Effector CD4-positive, alpha-beta T cell (primary cell): ENCODE measurements around the gene SEPTIN5.

Experiments used
- DNase-seq: peaks from one replicate; pipeline ENCODE4 v3.0.0-alpha.2; 2020

SEPTIN5 gene

DNA sequence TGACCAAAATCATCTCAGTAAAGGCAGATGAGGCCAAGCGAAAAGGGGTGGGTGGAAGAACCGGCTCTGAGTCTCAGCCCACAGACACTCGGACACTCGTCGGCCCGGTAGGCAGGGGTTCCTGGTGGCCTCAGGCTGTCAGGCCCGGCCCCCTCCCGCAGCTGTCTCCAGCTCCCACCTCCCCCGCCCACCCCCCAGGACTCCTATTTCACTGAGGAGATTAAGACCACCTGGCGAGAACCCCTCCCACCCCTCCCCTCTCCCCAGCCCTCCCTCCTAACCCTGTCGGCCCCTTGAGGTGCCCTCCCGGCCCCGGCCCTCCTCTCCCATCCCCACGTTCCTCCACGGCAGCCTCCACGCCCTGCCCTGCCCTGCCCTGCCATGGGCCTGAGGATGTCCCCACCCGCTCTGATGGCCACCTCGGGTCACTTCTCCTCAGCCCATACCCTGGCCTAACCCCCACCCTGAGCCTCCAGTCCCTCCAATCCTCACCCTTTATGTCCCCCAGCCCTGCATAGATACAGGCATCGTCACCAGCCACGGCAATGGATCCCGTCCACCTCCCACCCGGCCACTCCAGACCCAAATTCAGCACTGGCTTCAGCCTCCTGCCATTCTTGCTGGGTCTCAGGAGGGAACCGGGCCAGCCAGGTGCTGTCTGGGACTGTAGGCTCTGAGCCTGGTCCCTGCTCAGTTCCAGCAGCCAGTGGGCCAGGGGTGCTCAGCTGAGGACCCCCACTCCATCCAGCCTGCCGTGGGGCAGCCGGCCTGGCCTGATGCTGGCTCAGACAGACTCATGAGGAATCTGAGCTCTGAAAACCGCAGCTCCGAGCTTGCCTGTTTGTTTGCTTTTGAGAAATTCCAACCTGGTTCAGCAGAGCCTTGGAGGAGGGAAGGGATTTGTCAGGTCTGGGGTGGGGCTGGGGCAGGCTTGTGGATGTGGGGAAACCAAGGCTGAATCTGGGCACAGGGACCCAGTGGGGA lies 36.5 kb downstream of the SEPTIN5 start:
- DNase-seq, result no peak

DNA sequence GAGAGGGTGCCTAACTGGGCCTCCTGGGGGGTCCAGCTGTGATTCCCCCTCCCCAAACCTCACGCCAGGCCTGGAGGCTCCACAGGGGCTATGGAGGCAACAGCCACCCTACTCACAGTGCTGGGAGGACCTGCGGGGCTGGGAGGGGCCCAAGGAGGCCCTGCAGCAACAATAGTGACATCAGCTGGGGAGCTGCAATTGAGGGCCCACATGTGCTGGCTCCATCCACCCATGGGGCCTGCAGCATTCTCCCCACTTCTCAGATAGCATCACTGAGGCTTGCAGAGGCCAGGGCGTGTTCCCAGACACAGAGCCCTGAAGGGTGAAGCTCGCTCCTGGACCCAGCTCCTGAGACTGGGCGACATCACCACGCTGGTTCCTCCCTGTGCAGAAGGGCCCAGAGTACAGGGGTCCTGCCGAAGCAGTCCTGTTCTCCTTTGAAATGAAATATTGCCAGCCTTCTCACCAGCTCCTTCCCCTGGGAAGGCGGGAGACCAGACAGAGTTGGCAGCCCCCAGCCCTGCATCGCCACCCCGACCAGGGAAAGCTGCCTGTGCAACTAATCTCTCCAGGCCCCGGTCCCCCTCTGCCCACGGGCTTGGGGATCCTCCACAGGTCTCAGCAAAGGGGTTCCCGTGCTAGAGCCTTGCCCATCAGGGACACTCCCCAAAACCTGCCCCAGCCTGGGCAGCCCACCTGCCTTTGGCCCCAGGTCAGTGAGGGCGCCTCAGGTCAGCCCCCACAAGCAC lies 37.4 kb downstream of the SEPTIN5 start:
- no peak for DNase-seq

DNA sequence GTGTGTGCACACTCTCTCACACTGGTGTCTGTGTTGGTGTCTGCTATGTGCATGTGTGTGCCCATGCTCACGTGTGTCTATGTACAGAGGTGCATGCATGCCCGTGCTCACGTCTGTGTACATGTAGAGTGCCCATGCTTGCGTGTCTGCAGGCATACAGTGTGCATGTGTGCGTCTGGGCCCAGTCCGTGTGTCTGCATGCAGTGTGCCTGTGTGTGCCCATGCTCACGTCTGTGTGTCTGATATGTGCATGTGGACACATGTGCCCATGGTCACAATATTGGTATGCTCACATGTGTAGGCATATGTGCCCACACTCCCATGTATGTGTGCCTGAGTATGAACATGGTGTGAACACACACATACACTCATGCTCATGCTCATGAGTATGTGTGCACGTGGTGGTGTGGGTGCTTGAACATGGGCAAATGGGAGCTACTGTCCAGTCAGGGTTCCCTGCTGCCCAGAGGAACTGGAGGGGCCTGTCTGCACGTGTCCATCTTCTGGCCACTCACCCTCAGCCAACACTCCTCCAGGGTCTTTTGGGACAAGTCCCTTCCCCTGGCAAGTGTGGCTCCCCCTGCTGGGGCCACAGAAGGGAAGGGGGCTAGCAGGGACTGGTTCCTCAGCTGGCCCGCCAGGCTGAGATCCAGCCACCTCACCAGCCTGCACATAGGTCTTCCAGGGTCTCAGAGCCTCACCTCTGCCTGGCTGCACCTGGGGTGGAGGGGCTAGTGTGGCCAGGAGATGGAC lies 39.0 kb downstream of the SEPTIN5 start:
- no peak for DNase-seq

DNA sequence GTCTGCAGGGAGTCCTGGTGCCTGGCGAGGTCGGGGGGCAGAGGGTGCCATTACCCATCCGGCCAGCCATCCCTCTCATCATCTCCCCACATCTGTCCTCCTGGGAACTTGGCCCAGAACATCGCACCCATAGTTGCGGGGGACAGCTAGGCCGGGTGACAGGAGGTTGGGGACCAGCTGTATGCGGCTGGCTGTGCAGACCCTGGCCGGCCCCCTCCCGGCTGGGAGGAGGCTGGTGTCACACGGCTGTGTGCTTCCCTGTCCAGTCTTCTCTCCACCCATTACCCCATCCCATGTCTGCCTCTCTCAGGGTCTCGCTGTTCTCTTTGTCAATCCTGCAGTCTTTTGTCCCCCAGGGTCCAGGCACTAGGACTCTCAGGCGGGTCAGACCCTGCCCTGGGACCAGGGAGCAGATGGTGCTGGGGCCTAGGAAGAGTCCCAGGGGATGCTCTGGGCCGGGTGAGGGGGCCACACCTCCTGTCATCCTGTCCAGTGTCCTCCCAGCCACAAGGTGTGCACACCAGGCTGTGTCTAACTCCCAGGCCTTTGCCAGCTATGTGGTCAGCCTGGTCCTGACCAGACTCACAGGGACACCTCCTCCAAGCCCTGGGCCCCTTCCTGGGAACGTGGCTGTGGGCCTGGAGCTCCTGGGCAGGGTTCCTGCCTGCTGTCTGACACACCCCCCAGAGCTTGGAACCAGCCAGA lies 39.8 kb downstream of the SEPTIN5 start:
- no peak for DNase-seq

DNA sequence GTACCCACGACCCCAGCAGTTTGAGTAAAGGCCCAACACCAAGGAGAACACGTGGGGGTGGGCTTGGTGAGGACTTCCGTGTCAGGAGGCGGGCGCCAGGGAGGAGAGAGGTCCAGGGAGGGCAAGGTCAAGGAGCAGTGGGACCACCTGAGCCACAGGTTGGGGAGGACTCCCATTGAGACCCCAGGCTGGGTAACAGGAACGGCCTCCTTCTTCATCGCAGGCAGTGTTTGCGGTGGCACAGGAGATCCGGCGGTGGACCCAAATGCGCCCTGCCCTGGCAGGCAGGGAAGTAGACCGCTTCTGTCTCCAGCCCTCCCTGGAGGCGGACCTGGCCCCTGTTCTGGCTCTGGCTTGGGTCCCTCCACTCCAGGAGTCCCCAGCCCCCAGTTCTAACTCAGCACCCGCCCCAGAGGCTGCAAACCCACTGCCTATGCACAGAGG lies 40.4 kb downstream of the SEPTIN5 start:
- DNase-seq, result no peak

DNA sequence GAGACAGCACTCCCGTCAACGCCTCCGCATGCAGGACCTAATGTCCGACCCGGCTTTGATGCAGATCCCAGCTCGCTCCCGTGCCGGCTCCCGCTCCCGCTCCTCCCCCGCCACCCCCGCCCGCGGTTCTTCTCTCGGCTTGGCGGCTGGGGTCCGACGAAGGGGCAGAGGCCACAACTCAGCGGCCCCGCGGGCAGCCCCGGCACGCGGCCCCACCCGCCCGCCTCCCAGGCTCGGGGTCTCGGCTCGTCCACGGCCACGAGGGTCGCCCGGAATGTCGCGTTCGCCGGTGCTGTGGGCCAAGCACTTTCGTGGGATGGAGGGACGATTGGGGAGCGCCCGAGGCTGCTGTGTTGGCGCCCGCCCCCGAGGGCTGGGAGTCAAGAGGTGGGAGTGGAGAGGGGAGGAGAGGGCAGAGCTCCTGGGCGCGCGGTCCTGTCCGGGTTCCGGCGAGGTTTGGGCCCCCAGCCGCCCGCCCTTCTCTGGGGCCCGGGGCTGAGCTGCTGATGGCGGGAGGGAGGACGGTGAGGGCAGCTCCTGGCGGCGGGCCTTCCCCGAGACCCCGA lies 40.9 kb downstream of the SEPTIN5 start:
- DNase-seq, result no peak

DNA sequence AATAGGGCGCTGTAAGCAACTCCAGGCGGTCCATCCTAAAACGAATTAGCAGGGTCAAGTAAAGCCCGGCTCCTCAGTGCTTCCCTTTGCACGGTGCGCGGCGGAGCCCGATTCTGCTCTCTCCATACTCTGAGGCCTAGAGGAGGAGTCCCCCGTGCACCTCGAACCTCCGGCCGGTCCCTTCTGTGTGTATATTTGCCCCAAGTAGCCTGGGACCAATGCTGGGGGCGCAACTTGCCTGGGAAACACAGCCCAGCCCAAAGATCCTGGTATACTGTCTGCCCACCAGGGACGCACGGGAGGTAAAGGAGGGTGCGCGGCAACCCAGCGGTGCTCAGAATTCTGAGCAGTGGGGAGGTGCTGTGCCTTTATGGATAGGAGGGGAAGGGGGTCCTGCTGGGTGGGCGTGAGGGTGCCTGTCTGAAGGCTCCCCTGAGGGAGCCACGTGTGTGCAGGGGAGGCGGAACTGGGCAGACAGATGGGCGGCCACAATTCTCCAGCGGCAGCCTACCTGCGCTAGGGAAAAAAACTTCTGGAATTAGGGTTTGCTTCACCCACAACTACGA lies 41.5 kb downstream of the SEPTIN5 start:
- DNase-seq, result no peak

DNA sequence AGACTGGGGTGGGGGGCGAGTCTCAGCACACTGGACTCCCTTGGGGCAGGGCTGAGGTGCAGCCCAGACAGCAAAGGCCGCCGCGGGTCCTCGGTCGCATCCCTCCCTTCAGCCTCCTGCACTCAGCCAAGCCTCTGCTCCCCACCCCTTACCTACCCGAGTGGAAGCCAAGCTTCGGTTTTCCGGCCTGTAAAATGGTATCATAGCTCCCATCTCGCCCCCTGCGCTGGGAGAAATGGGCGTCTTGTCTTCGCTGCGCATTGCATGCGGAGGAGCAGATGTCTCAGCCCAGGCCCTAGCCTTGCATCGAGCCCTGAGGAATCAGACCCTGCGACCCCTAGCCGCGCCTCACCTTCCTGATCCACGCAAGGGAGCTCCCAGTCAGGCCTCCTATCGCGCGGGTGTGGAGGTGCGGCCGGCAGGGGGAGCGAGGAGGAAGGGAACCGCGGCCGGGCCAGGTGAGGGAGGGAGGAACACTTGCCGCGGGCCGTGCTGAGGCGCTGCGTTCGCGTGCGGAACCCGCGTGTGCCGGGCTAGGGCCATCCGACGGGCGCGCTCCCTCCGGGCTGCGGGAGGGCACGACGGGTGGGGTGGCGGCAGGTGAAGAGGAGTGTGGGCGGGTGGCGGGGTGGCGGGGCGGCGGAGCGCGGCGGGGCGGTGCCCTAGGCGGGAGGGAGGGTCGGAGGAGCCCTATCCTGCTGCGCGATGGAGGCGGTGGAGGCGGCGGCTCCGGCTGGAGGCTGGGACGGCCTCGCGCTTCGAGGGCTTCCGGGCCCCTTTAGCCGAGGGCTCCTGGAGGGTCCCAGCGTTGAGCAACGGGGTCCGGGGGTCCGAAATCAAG lies 42.2 kb downstream of the SEPTIN5 start:
- DNase-seq, result peak; percentile 59

DNA sequence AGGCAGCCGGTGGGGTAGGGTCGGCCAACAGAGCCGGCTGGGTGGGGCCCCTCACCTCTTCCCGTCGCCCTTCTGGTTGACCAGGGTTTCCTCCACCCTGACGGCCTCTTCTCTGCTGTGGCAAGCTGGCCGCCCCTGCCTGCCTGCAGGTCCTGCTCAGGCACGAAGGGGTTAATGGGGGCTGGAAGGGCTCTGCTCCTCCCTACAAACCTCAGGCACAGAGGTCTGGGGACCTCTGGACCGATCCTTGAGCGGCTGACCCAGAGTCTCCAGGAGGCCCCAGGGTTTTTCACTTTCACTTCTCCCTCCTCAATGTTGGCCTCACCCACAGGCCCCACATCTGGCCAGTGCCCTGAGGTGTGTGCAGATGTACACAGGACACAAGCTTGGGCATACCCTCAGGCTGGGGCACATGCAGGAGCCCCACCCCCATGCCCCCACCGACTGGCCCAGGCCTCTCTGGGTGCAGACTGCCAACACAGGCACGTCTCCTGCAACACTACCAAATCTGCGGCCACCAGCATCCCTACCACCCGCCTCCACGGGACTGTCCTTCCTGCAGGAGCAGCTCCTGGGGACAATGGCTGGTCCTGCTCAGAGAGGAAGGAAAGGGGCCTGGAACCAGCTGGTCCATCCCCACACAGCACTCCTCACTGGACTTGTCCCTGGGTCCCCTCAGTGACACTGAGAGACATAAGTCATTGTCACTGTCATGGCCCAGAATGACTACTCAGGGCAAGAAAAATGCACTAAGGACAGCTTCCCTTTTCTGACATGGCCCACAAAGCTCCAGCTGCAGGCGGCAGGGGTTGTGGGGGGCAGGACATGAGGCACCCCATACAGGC lies 43.1 kb downstream of the SEPTIN5 start:
- no peak for DNase-seq

DNA sequence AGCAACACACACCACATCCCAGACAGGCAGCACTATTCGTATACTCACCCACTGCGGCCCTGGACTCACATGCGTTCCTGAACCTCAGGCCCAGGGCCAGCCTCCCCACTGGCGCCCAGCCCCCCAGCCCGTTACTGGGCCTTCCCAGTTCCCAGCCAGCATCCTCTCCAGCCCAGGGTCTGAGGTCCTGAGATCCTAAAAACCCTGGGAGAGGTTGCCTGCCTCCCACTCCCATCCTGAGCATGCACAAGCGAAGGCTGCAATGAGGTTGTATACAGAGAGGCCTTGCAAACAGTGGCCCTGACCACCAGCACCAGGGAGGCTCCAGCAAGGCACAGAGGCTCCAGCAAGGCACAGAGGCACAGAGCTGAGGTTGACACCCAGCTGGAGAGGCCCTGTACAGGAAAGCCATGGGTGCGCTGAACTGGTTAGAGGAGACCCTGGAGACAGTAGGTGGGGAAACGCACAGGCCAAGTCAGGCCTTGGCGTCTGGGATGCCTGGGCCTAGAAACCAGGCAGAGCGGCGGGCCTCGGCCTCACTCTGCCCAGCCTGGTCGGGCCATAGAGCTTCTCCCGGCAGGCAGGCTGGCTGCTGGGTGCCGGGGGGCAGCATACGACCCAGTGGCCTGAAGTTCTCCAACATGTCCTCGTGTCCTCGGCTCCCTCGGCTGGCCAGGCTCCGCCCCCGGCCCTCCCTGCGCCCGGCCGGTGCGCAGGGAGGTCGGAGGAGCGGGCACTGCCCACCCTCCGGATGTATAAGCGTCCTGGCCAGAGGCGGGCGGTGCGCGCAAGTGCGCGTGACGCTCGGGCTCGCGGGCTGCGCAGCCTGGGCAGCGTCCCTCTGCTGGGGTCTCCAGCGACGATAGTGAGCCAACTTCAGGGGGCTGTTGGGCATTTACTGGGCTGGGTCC lies 43.9 kb downstream of the SEPTIN5 start:
- DNase-seq, result no peak

DNA sequence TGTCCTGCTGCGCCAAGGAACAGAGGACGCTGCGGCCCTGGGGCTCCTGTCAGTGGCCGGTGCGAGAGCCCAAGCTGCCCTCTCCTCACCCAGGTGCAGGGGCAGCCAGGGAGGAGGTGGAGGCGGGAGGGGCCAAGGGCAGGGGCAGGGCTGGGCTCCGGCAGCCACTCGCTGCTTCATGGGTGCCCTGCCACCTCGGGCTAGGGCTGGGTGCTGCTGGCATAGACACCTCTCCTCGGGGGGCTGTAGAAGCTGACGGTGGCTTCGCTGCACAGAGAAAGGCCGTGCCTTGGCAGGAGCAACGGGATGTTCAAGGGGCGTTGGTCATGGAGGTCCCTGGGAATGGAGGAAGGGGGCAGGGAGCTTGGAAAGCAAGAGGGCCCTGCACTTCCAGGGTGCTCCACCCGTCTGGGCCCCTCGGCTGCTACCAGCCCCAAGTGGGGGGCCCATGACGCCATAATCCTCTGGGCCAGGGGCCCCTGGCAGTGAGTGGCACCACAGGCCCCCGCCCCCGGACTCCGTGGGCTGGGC lies 44.7 kb downstream of the SEPTIN5 start:
- DNase-seq, result no peak

DNA sequence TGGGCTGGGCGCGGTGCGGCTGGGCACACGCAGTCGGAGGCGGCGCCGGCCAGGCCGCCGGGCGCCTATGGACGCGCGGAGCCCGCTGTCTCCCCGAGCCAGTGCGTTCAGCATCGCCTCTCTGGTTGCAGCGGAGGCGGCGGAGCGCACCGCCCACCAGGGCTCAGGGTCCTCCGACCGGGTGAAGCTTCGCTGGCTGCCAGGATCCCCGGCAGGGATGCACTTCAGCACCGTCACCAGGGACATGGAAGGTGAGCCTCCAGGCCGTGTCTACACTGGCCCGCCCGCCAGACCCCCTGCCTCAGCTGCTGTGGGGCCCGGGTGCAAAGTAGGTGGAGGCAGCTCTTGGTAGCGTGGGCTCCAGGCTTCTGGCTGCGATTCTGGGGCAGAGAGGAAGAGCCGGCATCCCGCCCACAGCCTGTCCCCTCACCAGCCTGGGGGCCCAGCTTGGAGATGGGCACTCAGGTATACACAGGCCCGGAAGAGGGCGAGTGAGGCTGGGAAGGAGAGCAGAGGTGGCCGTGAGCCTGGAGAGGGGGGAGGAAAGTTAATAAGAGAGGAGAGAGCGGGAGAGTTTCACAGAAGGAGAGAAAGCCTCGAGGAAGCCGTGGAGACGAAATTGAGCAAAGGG lies 45.2 kb downstream of the SEPTIN5 start:
- DNase-seq, result no peak

DNA sequence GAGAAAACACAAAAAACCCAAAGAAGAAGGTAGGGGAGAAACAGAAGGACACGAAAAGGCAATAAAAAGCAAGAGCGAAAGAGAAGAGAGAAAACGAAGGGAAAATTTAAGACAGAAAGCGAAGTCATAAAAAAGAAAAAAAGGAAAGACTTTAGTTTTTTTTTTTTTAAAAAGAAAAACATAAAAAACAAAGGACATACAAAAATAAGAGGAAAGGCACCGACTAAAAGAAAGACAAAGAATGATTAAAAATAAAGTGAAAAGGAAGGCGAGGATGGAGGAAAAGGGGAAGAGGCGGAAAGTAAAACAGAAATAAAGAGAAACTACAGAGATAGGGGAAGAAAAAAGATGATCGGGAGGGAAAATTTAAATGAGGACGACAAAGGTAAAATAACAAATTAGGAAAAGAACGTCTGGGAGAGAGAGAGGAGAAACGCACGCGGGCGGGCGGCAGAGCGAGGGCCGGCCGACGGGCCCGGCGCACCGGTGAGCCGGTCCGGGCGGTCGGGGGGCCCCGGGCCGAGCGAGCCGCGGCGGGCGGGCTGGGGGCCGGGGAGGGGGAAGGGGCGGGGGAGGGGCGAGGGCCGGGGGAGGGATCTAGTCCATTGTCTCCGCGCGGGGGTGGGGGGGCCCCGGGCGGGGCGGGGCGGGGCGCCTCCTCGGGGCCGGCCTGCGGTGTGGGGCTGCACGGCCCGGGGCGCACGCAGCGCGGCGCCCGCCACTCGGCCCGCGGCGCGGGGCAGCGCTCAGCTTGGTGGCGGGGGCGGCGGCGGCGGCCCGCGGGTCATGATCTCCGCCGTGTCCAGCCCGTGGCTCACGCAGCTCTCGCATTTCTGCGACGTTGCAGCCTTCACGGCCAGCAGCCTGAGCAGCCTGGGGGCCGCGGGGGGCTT lies 46.0 kb downstream of the SEPTIN5 start, which contains the start of gene TBX1:
Gene TBX1 (plus strand): TSS at position 721 of the 893 bp plus-strand sequence. CDS start 66 bp downstream, at position 787.
- DNase-seq, result no peak

DNA sequence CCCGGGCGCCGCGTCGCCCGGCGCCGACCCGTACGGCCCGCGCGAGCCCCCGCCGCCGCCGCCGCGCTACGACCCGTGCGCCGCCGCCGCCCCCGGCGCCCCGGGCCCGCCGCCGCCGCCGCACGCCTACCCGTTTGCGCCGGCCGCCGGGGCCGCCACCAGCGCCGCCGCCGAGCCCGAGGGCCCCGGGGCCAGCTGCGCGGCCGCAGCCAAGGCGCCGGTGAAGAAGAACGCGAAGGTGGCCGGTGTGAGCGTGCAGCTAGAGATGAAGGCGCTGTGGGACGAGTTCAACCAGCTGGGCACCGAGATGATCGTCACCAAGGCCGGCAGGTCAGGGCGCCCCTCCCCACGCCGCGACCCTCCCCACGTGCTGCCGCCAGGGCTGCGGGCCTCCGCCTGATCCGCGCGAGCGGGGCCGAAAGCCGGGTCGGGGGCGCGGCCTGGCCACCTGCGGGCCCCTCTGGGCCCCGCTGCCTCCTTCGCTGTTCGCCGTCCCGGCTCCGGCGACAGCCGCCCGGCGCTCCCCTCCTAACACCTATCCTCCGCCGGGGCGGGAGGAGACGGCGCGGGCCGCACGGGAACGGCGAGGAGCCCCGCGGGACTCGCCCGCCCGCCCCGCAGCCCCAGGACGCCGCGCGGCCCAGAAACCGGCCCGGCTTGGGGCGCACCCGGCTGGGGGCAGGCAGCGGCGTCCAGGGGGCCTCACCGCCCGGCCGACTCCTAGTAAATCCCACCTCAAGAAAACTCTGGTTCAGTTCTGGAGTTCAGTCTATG lies 46.8 kb downstream of the SEPTIN5 start:
- no peak for DNase-seq

DNA sequence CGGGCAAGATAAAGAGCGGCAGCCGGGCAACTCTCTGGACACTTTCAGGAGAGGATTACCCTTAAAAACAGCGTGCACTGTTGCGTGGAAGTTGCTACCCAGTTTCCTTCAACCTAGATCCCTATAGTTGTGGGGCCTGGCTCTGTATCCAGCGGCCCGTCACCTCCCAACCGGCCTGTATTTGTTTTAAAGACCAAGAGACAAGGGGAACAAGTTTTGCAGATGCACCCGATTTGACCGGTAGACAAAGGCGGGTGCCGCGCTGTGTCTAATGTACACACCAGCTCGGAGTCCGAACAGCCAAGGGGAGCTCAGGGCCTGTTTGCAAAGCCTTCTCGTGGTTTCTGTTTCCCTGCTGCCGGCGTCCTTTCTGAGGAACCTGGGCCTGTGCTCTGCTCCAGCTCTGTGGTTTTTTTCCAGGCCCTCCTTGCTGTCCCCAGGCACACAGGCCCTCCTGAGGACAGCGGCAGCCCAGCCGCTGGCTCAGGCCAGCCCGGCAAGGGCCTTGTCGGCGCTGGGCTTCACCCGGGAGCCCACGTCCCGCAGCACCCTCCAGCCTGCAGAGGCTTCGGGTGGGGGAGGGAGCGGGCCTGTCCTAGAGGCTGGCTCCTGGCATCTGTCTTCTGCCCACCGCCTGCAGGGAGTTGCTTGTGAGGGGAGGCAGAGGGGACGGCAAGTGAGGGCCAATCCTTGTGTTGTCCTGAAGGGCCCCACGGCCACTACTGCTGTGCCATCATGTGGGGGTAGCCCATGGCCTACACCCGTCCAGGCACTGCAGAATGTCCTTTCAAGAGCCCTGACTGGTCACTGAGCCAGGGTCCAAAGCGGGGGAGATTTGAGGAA lies 47.6 kb downstream of the SEPTIN5 start:
- DNase-seq, result no peak
